Fibroblast of lung (primary cell): Measurements from ENCODE around the gene POLR1A. TPM values are rescaled to one million over a fixed set of nuclear protein-coding genes. Genes with fewer than 3 reads are reported as not detected.

Source experiments
- DNase-seq, 2 donors: peaks; one replicate each; pipeline versions ENCODE4 v3.0.0 to v3.0.0-alpha.2; 2010; ENCODE audit warnings: low read depth in 2 of 2
- H2AFZ ChIP-seq: 2 replicates; pipeline ENCODE4 v1.5.1; 2012; ENCODE audit warnings: low read length, control low read depth, inconsistent platforms
- H3K27ac ChIP-seq: 2 replicates; pipeline ENCODE4 v1.5.1; 2011; ENCODE audit warnings: low read length, control low read depth; ENCODE audit not compliant: insufficient read depth
- H3K27me3 ChIP-seq: 2 replicates; pipeline ENCODE4 v1.5.1; 2011; ENCODE audit warnings: mild to moderate bottlenecking, low read length; ENCODE audit not compliant: control insufficient read depth, insufficient read depth
- H3K36me3 ChIP-seq: 2 replicates; pipeline ENCODE4 v1.5.1; 2011; ENCODE audit warnings: low read length; ENCODE audit not compliant: control insufficient read depth, insufficient read depth
- H3K4me1 ChIP-seq: 2 replicates; pipeline ENCODE4 v1.5.1; 2011; ENCODE audit warnings: low read length; ENCODE audit not compliant: control insufficient read depth, insufficient read depth; ENCODE audit errors: extremely low read depth
- H3K4me2 ChIP-seq: 2 replicates; pipeline ENCODE4 v1.5.1; 2011; ENCODE audit warnings: low read length, control low read depth; ENCODE audit not compliant: insufficient read depth; ENCODE audit errors: extremely low read depth
- H3K4me3 ChIP-seq, 4 experiments: fragments of 200-600 bp in 1 of 4; sonication (generic) in 1 of 4; replicated peaks in 1 of 4; 2 replicates each; pipeline ENCODE4 v1.5.1; 2011 to 2016; ENCODE audit warnings: low read length in 4 of 4, low read depth in 3 of 4, mild to moderate bottlenecking in 3 of 4, control low read depth in 2 of 4, inconsistent platforms in 1 of 4, mixed read lengths in 1 of 4; ENCODE audit not compliant: insufficient read depth in 1 of 4; ENCODE audit errors: control extremely low read depth in 1 of 4
- H3K79me2 ChIP-seq: 2 replicates; pipeline ENCODE4 v1.5.1; 2012; ENCODE audit warnings: mild to moderate bottlenecking, low read length, inconsistent platforms; ENCODE audit not compliant: control insufficient read depth, insufficient read depth
- H3K9ac ChIP-seq: 2 replicates; pipeline ENCODE4 v1.5.1; 2011; ENCODE audit warnings: mild to moderate bottlenecking, low read length, control low read depth; ENCODE audit not compliant: insufficient read depth
- H3K9me3 ChIP-seq: 2 replicates; pipeline ENCODE4 v1.5.1; 2012; ENCODE audit warnings: low read depth, low read length; ENCODE audit not compliant: control insufficient read depth, insufficient read depth
- H4K20me1 ChIP-seq: 2 replicates; pipeline ENCODE4 v1.5.1; 2011; ENCODE audit warnings: low read length; ENCODE audit not compliant: control insufficient read depth, insufficient read depth; ENCODE audit errors: extremely low read depth
- EZH2 ChIP-seq: IDR thresholded peaks from 2 replicates; pipeline ENCODE4 v1.5.1; 2012; ENCODE audit warnings: low read length, control low read depth, mild to moderate bottlenecking; ENCODE audit errors: missing control alignments
- polyA plus RNA-seq, 2 donors: library from polyadenylated mRNA; depleted of rRNA in 1 of 2; stranded (reverse) in 1 of 2; unstranded in 1 of 2; fragments of >200 nt; gene quantifications; 2 replicates each; pipeline ENCODE4 v1.2.1, GENCODE V29; 2011 to 2012; ENCODE audit warnings: missing spikeins in 1 of 2
- total RNA-seq: library from RNA; depleted of rRNA; stranded (reverse); fragments of >200 nt; gene quantifications from 2 replicates; pipeline ENCODE4 v1.2.1, GENCODE V29; 2014
- TF ChIP-seq, protein P1 (sequence below), 2 donors: IDR thresholded peaks in 1 of 2; conservative IDR thresholded peaks in 1 of 2; 1 replicate in 1 of 2; 2 replicates in 1 of 2; pipeline ENCODE4 v1.5.1; 2011 to 2012; ENCODE audit warnings: low read length in 2 of 2, control low read depth in 1 of 2, inconsistent platforms in 1 of 2, low read depth in 1 of 2, mild to moderate bottlenecking in 1 of 2

Gene POLR1A
- total and polyA plus RNA-seq, 2 donors (not counting 1 experiment from before 2014, with no cell fraction given) = 9.4 to 9.9 TPM

DNA sequence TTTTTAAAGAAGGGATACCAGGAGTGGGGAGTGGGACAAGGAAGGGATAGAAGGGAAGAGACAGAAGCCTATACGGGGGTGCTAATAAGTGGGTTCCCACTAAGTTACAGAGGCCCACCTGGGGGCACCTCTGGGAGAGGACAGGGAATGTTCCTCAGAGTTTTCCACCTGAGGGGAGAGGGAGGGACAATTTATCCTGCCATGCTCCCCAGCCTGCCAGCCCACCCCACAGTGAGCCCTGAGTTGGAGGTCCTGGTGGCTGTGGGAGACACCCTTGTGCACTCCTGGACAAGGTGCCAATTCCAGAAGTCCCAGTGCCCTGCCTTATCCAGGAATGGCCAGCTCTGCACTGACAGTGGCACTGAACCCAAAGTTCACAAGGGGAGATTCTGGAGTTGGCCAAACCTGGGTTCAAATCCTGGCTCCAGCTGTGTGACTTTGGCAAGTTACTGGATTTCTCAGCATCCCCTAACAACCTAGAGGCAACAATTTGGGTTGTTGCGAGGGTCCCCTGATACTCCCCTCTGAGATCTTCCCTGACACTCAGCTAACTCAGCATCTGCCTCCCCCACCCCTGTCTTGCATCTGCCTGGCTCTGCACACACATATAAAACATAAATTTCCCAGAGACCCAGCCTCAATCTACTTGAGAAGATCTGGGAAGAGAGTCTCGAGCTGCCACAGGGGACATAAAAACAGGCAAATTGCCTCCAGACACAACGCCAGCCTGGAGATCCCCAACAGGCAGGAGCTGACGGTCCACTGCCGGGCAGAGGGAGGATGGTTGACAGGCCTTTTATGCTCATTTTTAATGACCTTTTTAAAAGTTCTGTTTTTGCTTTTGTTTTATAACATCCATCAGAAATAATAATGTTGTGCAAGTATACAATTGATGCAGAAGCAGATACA lies 118.2 kb downstream of the POLR1A start:
- H4K20me1 ChIP-seq = no peaks in the 10 kb centered on the region
- H3K36me3 ChIP-seq = no peaks in the 10 kb centered on the region
- no peak overlapping the region for H3K4me3 ChIP-seq
- H3K27ac ChIP-seq = no peak overlapping the region
- H3K27me3 ChIP-seq = no peaks in the 10 kb centered on the region
- no peak for DNase-seq
- TF ChIP-seq EZH2 = no peak
- TF ChIP-seq, protein P1, sequence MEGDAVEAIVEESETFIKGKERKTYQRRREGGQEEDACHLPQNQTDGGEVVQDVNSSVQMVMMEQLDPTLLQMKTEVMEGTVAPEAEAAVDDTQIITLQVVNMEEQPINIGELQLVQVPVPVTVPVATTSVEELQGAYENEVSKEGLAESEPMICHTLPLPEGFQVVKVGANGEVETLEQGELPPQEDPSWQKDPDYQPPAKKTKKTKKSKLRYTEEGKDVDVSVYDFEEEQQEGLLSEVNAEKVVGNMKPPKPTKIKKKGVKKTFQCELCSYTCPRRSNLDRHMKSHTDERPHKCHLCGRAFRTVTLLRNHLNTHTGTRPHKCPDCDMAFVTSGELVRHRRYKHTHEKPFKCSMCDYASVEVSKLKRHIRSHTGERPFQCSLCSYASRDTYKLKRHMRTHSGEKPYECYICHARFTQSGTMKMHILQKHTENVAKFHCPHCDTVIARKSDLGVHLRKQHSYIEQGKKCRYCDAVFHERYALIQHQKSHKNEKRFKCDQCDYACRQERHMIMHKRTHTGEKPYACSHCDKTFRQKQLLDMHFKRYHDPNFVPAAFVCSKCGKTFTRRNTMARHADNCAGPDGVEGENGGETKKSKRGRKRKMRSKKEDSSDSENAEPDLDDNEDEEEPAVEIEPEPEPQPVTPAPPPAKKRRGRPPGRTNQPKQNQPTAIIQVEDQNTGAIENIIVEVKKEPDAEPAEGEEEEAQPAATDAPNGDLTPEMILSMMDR (conservative IDR thresholded peaks at IDR 0.05 in 1 of 2, IDR thresholded peaks at IDR 0.05 in 1 of 2; ENCODE audit: low read depth in 1 of 2, low read length in 2 of 2) = no peak
- H3K4me2 ChIP-seq = no peak overlapping the region
- no peak overlapping the region for H2AFZ ChIP-seq
- H3K79me2 ChIP-seq = no peaks in the 10 kb centered on the region
- no peaks in the 10 kb centered on the region for H3K4me1 ChIP-seq
- no peaks in the 10 kb centered on the region for H3K9me3 ChIP-seq
- no peak overlapping the region for H3K9ac ChIP-seq

- no peaks in the 10 kb centered on the region for H3K36me3 ChIP-seq
- no peak for DNase-seq
- H2AFZ ChIP-seq = no peak overlapping the region
- H3K4me1 ChIP-seq = no peaks in the 10 kb centered on the region
- H4K20me1 ChIP-seq = no peaks in the 10 kb centered on the region
- no peaks in the 10 kb centered on the region for H3K9me3 ChIP-seq
- no peak overlapping the region for H3K4me2 ChIP-seq
- peaks cover 4% of the 10 kb centered on the region for H3K27me3 ChIP-seq
- H3K9ac ChIP-seq = no peak overlapping the region
- TF ChIP-seq EZH2 = no peak
- TF ChIP-seq, protein P1 (conservative IDR thresholded peaks at IDR 0.05 in 1 of 2, IDR thresholded peaks at IDR 0.05 in 1 of 2; ENCODE audit: low read depth in 1 of 2, low read length in 2 of 2) = no peak
- H3K4me3 ChIP-seq = no peak overlapping the region
- no peak overlapping the region for H3K27ac ChIP-seq
- no peaks in the 10 kb centered on the region for H3K79me2 ChIP-seq
Measured at GRCh38 chr2:85986121-85986520, 119.6 kb downstream of the POLR1A start.

DNA sequence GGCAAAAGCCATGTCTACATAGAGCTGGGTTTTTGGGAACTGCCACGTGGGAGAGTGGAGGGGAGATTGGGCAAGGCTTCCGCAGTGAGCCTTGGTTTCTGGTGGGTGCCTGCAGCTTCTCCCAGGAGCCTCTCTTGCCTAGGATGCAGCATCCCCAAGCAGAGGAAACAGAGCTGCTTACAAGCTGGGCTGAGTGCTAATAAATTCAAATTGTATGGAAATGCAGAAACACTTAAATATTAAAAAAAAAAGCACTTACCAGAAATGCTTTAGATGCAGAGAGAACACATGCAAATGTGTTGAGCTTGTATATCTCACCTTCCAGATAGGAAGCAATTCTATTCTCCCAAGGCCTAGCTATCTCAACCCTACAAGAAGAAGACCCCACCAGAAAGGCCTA lies 120.9 kb downstream of the POLR1A start:
- Histone ChIP-seq H3K79me2 (no peaks in the 10 kb centered on the region), H3K9ac (no peak overlapping the region), H3K27me3 (peaks cover 4% of the 10 kb centered on the region), H4K20me1 (no peaks in the 10 kb centered on the region), H3K9me3 (no peaks in the 10 kb centered on the region), H3K4me1 (no peaks in the 10 kb centered on the region), H3K27ac (no peak overlapping the region), H2AFZ (no peak overlapping the region), H3K4me2 (no peak overlapping the region), H3K4me3 (no peak overlapping the region), H3K36me3 (no peaks in the 10 kb centered on the region)
- DNase-seq = no peak
- no peak for TF ChIP-seq EZH2
- TF ChIP-seq, protein P1 (conservative IDR thresholded peaks at IDR 0.05 in 1 of 2, IDR thresholded peaks at IDR 0.05 in 1 of 2; ENCODE audit: low read depth in 1 of 2, low read length in 2 of 2) = no peak
